Lower leg skin (tissue), 3 donors: Measurements from ENCODE around the gene GSDMA.

Experiments used
- POLR2A ChIP-seq, 2 donors: fragments of 450-650 bp; IDR thresholded peaks; one replicate each; pipeline ENCODE4 v1.6.1; 2016 to 2017; ENCODE audit warnings: antibody characterized with exemption in 2 of 2, mild to moderate bottlenecking in 1 of 2, moderate library complexity in 1 of 2
- TF ChIP-seq, protein P1 (sequence below), 3 donors: fragments of 450-650 bp; IDR thresholded peaks; one replicate each; pipeline ENCODE4 v1.5.1; 2016; ENCODE audit warnings: antibody characterized with exemption in 3 of 3, mild to moderate bottlenecking in 3 of 3, moderate library complexity in 2 of 3

DNA sequence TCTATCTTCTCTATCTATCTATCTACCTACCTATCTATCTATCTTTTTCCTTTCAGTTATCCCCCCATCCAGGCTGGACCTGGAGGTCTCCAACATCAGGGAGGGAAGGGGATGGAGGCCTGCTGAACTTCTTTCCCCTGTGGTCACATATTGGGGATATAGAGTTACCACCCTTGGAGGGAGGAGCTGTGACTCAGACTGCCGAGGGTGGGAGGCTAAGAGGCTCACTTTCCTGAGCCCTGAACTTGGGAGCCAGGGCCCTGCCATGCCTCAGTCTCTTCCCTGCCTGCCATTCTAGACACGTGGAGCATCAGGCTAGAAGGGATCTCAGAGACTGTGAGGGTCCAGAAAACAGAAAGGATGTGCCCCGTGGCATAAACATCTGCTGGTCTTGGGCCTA lies 26.9 kb upstream of the GSDMA start:
- TF ChIP-seq, protein P1, sequence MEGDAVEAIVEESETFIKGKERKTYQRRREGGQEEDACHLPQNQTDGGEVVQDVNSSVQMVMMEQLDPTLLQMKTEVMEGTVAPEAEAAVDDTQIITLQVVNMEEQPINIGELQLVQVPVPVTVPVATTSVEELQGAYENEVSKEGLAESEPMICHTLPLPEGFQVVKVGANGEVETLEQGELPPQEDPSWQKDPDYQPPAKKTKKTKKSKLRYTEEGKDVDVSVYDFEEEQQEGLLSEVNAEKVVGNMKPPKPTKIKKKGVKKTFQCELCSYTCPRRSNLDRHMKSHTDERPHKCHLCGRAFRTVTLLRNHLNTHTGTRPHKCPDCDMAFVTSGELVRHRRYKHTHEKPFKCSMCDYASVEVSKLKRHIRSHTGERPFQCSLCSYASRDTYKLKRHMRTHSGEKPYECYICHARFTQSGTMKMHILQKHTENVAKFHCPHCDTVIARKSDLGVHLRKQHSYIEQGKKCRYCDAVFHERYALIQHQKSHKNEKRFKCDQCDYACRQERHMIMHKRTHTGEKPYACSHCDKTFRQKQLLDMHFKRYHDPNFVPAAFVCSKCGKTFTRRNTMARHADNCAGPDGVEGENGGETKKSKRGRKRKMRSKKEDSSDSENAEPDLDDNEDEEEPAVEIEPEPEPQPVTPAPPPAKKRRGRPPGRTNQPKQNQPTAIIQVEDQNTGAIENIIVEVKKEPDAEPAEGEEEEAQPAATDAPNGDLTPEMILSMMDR (IDR thresholded peaks at IDR 0.05): no peak
- no peak for TF ChIP-seq POLR2A (IDR thresholded peaks at IDR 0.05)
